GM10248 (cell line): ENCODE data around the gene FARS2.

Experiments used
- CTCF ChIA-PET: fragments of 300-600 bp; sonication (Branson Sonifier 250); formaldehyde crosslinking; extraction: SDS; loops from one replicate; lab custom pipeline; 2021; ENCODE audit warnings: antibody characterized with exemption; lab: Yijun Ruan, JAX
- POLR2A ChIA-PET: fragments of 350-650 bp; sonication (Branson Sonifier 250); formaldehyde crosslinking; extraction: SDS; loops from one replicate; lab custom pipeline; 2020; ENCODE audit warnings: antibody characterized with exemption; lab: Yijun Ruan, JAX
- DNase-seq: peaks from one replicate; pipeline ENCODE4 v3.0.0; 2012; ENCODE audit errors: extremely low spot score
- TF ChIP-seq, protein P1 (sequence below): IDR thresholded peaks from 2 replicates; pipeline ENCODE4 v1.5.1; 2012; ENCODE audit warnings: mild to moderate bottlenecking, low read depth; ENCODE audit errors: extremely low read depth, missing control alignments, control extremely low read depth

The FARS2 gene

DNA sequence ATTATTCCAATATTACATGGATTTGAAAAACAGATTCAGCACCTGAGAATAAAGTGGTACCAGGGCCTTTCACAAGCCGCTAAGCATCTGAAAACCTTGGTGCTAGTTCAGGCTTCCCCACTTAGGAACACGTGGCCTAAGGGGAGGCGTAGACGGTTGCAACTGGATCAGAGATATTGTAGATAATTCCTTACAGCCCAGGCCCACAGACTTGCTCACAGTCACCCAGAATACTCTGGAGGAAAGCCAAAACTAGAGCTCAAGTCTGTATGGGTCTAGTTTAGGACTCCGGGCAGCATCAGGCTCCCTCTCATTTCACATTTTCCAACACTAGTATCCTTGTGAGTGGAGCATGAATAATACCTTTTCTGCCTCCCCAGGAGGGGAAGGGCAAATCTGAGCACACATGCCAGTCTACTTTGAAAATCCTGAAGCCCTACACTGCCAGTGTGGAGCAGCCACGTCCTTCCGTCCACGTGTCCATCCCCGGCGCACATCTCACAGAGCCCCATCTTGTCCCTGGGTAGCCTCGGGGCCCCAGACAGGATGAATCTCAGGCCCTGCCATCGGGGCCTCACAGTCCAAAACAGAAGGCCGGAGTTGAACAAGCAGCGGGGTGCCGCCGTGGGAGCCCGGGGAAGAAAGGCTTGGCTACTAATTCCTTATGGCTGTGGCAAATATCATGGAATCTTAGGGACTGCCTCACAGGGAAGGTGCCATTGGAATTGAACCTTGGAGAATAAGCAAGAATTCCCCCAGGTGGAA is 446.1 kb downstream of the FARS2 start:
- TF ChIP-seq, protein P1, sequence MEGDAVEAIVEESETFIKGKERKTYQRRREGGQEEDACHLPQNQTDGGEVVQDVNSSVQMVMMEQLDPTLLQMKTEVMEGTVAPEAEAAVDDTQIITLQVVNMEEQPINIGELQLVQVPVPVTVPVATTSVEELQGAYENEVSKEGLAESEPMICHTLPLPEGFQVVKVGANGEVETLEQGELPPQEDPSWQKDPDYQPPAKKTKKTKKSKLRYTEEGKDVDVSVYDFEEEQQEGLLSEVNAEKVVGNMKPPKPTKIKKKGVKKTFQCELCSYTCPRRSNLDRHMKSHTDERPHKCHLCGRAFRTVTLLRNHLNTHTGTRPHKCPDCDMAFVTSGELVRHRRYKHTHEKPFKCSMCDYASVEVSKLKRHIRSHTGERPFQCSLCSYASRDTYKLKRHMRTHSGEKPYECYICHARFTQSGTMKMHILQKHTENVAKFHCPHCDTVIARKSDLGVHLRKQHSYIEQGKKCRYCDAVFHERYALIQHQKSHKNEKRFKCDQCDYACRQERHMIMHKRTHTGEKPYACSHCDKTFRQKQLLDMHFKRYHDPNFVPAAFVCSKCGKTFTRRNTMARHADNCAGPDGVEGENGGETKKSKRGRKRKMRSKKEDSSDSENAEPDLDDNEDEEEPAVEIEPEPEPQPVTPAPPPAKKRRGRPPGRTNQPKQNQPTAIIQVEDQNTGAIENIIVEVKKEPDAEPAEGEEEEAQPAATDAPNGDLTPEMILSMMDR: no peak
- DNase-seq: no peak
- CTCF ChIA-PET: interaction anchor here (1.2 kb wide), 1 partner anchor 17 kb away, joined by 3 read pairs; no protein-coding TSS in a partner anchor
- POLR2A ChIA-PET: no interaction called here

DNA sequence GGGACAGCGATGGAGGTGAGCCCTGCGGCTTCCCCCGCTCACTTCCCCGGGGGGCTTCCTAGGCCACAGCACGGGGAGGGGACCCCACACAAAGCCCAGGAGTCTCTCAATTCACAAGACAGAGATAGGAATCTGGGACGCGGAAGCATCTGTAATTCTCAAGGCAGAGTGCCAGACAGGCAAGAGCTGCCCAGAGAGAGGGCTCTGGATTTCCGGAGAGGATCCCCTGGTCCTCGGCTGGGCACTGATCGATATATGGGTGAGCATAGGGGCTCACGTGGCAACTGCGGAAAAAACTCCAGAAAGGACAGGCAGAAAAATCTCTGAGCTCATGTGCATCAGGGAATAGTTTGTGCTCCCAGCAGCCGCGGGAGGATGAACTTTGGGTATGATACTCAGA is 449.2 kb downstream of the FARS2 start:
- POLR2A ChIA-PET: no interaction called here
- TF ChIP-seq, protein P1: no peak
- no peak for DNase-seq
- CTCF ChIA-PET: no interaction called here

DNA sequence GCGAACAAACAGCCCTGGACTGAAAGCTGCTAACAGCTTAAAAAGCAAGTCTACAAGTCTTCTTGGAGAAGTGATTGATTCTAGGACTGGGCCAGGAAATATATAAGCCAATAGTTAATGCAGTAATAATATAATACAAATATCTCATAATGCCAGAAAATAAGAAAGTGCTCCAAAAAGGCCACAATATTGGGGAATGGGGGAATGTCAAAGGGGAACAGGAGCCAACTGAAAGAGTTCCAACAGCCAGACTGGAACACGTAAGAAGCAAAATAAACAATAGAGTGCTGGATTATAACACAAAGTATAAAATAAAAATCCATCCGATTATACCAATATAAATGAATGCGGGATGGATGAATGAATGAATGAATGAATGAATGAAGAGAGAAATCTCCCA is 449.6 kb downstream of the FARS2 start:
- TF ChIP-seq, protein P1: no peak
- CTCF ChIA-PET: no interaction called here
- no peak for DNase-seq
- POLR2A ChIA-PET: no interaction called here

DNA sequence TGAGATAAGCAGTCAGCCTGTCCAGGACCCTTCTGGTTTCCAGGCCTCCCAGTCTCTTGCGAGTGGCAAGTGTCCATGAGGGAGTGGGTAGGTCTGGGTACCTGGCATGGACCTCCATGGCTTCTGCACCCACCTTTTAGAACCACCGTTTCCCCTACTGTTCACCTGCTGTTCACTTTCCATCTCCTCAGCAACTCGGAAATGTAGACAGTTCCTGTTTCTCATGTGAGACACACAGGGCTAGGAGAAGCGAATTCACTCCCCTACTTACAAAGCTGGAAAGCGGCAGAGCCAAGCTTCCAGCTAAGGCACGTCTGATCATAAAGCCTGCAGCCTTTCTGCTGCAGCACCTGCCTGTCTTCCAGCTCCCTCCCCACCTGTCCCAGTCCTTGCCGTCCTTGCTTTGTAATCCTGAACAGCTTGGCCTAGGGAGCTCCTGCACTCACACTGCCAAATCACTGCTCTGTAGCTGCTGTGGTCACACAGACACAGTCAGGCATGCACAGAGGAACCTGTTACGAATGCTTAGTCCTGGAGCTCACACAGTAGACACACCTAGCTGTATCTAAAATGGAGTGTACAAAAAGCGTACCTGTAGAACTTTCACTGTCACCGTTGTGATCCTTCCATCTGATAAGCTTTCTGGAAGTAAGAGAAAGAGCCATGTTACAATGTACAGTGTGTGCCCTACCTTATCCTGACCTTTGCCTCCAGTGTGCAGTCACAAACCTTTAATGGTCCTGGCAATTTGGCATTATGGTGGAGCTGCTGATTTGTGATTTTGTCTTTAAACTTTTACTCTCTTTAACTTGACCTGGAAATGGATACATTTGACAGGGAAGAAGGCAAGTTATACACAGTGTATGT is 451.3 kb downstream of the FARS2 start:
- ChIA-PET POLR2A (no interaction called here), CTCF (interaction anchor here (1.4 to 1.6 kb wide), 2 partner anchors 9 to 10 kb away, joined by 4 to 5 read pairs; no protein-coding TSS in a partner anchor)
- TF ChIP-seq, protein P1: no peak
- no peak for DNase-seq

DNA sequence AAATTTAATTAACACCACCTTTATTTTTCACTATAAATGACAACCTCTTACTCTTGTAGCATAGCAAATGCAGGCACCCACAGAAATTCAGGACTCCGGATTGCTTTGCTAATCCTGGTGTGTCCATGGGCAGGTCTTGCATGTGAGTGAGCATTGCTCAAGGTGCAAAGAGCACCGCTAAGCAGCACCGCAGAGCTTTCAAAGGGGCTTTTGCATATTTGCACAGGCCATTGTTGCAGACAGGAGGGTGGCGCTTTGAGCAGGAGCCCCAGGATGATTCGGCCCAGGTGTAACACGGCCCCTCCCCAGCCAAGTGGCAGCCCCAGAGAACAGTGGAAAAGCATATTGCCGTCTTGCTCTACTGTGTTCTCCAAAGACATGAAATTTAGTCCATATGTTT is 452.2 kb downstream of the FARS2 start:
- CTCF ChIA-PET: interaction anchor here (1.4 to 1.6 kb wide), 2 partner anchors 9 to 10 kb away, joined by 4 to 5 read pairs; no protein-coding TSS in a partner anchor
- no peak for DNase-seq
- TF ChIP-seq, protein P1: no peak
- POLR2A ChIA-PET: no interaction called here

DNA sequence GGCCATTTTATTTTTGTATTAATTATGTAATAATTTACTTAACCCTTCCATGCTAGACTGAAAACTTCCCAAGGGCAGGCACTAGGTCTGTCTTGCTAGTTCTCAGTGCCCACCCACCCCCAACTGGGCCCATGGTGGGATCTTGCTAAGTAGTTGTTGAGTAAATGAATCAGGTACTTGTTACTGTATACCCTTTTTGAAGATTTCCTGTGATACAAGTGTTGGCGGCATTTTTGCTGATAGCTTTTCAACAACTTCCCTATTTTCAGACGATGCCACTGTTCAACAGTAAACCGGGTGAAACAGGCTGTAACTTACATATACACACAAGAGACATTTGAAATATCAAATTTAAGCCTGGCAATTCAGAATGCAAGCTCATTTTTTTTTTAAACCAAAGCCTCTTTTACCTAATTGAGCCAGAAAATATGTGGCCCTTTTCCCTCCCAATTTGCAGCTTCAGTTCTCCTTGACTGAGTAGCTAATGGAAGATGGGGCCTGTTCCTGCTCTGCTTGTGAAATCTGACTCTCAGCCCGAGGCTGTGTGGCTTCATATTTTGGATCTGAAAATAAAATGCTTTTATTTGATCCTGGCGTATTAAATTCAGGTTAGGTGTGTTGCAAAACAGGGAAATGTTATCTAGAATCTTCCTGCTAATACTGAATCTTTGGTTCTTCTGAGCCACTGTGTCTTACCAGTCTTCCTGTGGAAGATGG is 457.1 kb downstream of the FARS2 start:
- DNase-seq: no peak
- POLR2A ChIA-PET: no interaction called here
- CTCF ChIA-PET: interaction anchor here (1.2 to 1.5 kb wide), 2 partner anchors 9 to 13 kb away, joined by 3 read pairs; no protein-coding TSS in a partner anchor
- TF ChIP-seq, protein P1: no peak
